IPS-NIHi7 (cell line): ENCODE results near the gene ANKMY2.
"Not testable (repeated sequence)": the region's sequence is repeated elsewhere in the genome, so short reads cannot be mapped to it uniquely, and the experiment has no call there.

Source experiments
- DNase-seq: peaks from one replicate; pipeline ENCODE4 v3.0.0; 2012; ENCODE audit warnings: mixed read lengths; ENCODE audit errors: extremely low spot score

Gene ANKMY2

DNA sequence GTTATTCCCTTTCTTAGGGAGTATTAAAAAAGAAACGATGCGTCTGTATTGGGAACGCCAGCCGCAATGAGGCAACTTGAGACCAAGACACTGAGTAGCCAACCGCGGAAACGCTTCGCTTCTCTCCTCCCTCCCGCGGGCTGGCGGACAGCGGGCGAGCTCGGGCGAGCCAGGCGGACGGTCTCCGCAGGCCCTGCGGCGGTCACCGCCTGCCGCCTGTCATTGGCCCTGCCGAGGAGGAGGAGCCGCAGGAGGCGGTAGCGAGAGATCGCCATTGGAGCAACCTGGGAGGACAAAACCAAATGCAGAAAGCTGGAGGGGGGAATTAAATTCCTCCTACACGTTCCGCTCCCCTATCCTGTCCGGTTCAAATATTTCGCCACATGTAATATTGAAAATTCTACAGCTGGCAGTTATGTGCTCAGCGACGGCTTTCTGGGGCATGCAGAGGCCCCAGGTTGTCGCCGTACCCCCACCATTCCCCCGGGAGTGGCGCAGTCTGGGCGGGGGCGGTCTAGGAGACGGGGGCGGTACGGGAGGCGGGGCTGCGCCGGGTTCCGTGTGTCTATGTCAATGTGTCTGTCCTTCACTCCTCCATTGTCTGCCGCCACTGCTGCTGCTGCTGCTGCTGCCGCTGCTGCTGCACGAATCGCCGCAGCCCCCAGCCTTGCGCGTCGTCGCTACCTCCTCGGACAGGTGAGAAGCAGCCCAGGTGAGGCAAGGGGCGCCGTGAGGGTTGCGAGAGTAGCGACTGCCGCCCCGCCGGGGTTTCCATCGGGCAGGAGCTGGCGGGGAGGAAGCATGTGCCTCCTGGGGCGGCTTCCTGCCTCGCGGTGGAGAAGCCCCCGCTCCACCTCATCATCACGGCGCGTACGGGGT, at the start of gene ANKMY2, which contains the start of gene BZW2:
Gene ANKMY2 (minus strand): TSS at position 162 of the 879 bp plus-strand sequence. CDS start 181 bp downstream, outside the sequence.
Gene BZW2 (plus strand): TSS at position 589 of the 879 bp plus-strand sequence. CDS start 19,263 bp downstream, outside the sequence.
- peak; percentile 97 for DNase-seq

- no peak for DNase-seq
These were observed 49.3 kb upstream of the ANKMY2 start for GRCh38 chr7:16694806-16695205.

- no peak for DNase-seq
These were observed 48.2 kb upstream of the ANKMY2 start for GRCh38 chr7:16693601-16694318.

- no peak for DNase-seq
These were observed 45.7 kb upstream of the ANKMY2 start for GRCh38 chr7:16691241-16691640.

- no peak for DNase-seq
These were observed 42.7 kb upstream of the ANKMY2 start for GRCh38 chr7:16688249-16688648.

- DNase-seq, result no peak
These were observed 40.0 kb upstream of the ANKMY2 start for GRCh38 chr7:16685535-16685934.

DNA sequence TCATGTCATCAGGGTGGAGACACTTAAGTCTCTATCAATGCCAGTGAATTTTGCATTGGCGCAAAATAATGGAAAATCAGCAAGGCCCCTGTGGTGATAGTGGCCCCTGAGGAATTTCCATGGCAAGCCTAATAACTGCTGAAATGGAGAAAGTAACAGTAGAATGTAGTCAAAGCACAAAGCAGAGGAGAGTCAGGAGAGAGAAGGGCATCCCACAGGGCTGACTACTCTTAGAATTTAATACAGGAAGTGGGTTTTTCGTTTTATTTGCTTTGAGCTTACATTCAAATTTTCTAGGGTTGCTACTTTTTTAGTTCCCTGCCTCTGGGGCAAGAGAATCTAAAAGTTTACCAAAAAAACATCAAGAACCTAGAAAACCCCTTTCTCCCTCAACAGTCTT, 39.4 kb upstream of the ANKMY2 start:
- no peak for DNase-seq

GRCh38 chr7:16678645-16679566, 33.4 kb upstream of the ANKMY2 start:
- not testable (repeated sequence) for DNase-seq

GRCh38 chr7:16677978-16678494, 32.5 kb upstream of the ANKMY2 start:
- no peak for DNase-seq

GRCh38 chr7:16675277-16675676, 29.7 kb upstream of the ANKMY2 start:
- no peak for DNase-seq

- DNase-seq, result no peak
These were observed 26.3 kb upstream of the ANKMY2 start for GRCh38 chr7:16671811-16672210.

DNA sequence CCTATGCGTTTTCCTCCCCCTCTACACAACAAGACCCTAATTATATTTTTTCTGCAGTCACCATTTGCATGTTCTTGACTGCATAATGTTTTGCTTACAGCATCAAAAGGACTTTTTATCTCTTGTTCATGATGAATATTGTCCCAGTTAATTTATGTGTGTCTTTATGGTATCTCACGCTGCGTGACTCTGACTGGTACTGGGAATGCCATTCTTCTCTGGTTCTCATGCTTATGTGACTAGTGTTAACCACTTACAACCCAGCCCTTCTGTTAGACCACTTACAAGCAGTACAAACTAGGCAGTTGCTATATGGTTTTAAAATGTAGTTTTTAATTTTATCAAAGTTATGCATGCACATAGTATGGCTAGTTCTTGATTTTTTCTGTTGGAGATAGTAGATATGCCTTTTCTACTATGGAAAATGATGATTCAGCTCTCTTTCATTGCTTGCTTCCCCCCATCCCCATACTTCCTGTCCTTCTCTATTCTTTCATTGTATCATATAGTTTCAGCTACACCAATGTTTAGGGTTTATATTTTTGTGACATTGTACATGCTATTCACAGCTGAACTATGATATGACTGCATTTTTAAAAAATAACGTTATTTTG, 25.3 kb upstream of the ANKMY2 start:
- DNase-seq, result no peak

DNA sequence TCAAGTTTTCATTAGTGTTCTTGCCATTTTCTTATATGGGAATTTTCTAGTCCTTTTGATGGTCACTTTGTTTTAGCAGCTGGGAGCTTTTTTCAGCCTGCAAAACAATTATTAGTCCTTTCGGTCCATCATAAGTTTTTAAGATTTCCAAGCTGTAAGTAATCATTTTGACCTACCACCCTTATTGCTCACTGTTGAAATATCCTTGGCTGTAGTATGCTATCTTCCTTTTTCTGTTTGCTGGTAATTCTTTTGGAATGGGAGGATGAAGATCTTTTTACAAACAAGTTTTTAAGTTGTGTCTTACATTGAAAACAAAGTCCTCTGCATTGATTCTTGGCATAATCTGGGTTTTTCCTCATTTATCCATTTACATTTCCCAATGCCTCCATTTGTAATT, 24.5 kb upstream of the ANKMY2 start:
- no peak for DNase-seq

DNA sequence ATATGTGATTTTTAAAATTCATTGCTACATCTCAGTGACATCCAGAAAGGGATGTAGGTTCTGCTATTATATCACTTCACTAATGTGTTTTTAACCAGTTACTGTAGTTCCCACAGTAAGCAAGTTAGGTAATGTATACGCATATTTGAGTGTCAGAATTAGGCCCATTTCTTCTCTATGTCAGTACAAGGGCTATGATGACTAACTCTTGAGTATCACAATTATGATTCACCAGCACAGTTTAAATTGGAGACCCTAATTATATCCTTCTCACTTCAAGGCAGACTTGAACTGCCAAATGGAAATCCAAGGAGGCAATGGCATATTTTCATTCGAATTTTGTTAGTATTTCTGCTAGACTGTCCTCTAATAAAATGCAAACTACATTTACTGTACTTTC, 24.0 kb upstream of the ANKMY2 start:
- DNase-seq, result no peak

GRCh38 chr7:16668978-16669377, 23.4 kb upstream of the ANKMY2 start:
- no peak for DNase-seq

- DNase-seq, result peak; percentile 31
These were observed 22.7 kb upstream of the ANKMY2 start for GRCh38 chr7:16668049-16668858.

- no peak for DNase-seq
These were observed 21.8 kb upstream of the ANKMY2 start for GRCh38 chr7:16667355-16667754.

- no peak for DNase-seq
These were observed 16.4 kb upstream of the ANKMY2 start for GRCh38 chr7:16661924-16662323.

DNA sequence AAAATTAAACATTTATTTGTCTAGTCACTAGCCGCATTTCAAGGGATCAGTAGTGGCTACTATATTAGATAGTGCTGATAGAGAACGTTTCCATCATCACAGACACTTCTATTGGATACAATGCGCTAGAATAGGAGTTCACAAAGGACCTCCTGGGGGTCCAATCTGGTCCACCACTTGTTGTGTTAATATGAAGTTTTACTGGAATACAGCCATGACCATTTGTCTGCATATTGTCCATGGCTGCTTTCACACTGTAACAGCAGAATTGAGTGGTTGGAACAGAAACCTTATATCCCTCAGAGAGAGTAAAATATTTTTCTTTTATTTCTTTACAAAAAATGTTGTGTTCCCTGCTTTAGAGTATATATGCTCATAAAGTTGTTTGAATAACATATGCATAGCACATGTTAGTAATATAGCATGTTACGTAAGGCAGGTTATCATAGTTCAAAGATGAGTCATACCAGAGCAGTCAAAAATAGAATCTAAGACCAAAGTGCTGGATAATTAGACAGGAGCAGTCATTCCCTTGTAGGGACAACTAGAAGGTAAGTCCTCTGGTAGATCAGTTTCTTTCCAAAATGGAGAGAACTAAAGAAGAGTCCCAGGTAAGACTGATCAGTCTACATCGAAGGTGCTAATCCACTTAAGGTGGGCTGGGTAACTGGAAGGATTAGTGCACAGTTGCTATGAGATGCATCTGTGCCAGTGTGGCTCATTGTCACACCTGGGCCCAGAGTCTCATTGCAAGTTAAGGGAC, 15.3 kb upstream of the ANKMY2 start:
- DNase-seq, result no peak
